ENCODE measurements around the gene ERGIC1.
"Not testable (repeated sequence)": the region's sequence is repeated elsewhere in the genome, so short reads cannot be mapped to it uniquely, and the experiment has no call there.

The ERGIC1 gene

DNA sequence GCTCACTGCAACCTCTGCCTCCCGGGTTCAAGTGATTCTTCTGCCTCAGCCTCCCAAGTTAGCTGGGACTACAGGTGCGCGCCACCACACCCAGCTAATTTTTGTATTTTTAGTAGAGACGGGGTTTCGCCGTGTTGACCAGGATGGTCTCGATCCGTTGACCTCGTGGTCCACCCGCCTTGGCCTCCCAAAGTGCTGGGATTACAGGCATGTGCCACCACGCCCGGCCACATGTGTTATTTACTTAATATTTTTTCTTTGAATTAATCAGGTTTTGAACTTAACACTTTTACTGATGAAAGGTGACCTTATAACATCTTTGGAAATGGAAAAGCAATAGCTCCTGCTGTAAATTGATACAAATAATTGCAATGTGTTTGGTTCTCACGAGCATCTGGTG is 13.5 kb downstream of the ERGIC1 start:
- not testable (repeated sequence) for DNase-seq (ENCODE audit: low spot score)

DNA sequence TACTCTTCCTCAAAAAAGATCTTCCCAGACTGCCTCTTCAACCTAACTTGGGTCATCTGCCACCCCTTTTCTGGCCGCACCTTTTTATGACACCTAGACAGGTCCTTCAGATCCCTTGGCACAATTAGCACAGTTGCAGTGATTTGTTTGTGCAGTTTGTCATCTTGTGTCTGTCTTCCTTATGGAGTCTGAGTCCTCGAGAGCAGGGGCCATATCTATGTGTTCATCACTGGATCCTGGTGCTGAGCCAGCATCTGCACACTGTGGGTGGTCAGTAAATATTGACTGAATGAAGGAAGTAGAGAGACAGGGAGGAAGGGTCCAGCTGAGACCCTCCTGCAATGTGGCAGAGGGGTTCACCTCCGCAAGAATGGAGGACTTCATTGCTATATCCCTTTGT is 14.4 kb downstream of the ERGIC1 start:
- DNase-seq (ENCODE audit: low spot score): no peak

DNA sequence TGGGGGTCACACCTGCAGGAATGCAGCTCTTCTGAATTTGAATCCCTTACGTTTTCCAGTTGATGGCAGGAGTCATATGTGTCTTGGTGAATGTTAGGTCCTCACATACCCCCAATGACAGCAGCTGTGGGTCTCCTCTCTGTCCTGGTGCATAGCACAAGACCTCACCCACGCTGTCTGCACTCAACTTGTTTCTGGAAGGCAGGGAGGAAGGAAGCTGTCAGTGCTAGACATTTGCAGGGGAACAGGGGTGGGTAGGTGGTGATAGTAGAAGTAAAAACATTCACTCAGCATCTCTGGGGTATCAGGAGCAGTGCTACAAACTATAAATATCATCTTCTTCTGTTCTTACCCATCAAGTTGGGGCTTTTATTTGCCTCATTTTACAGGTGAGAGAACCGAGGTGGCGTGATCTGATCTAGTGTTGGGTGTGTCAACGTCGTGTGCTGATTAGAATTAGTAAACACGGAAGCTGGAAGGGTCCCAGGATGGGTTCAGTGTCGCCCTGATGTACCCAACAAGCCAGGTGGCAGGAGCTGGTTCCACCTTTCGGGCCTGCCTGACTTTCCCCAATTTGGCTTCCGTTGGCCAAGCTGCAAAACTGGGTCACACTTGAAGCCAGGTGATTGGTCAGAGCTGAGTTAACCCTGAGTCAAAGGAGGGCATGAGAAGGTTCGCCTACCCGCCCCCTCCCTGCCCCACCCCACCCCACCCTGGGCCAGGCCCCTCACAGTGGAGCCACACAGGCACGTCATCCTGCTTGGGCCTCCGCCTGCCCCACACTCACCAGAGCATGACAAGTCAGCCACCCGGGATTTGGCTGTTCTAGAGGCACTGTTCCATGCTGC is 15.8 kb downstream of the ERGIC1 start:
- no peak for DNase-seq (ENCODE audit: low spot score)

DNA sequence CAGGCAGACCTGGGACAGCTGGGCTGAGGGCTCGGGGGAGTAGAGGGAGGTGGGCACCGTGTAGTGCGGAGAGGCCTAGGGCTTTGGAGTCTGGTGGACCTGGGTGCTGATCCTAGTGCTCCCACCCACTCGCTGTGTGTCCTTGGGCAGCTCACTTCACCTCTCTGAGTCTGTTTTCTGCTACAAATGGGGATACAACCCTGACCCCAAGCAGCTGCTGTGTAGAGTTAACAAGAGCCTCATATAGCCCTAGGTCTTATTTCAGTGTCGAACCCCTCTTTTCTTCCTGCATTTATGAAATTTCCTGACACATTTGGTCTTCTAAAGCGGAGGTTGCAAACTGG is 16.4 kb downstream of the ERGIC1 start:
- DNase-seq (ENCODE audit: low spot score): no peak

DNA sequence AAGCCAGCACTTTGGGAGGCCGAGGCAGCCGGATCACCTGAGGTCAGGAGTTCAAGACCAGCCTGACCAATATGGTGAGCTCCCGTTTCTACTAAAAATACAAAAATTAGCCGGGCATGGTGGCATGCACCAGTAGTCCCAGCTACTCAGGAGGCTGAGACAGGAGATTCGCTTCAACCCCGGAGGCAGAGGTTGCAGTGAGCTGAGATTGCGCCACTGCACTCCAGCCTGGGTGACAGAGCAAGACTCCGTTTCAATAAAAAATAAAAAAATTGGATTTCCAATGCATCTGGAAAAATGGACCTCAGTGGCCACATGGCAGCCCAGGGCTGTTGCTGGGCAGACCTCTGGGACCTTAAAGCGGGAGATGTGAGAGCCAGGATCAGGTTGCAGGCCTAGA is 17.2 kb downstream of the ERGIC1 start:
- DNase-seq (ENCODE audit: low spot score): not testable (repeated sequence)

DNA sequence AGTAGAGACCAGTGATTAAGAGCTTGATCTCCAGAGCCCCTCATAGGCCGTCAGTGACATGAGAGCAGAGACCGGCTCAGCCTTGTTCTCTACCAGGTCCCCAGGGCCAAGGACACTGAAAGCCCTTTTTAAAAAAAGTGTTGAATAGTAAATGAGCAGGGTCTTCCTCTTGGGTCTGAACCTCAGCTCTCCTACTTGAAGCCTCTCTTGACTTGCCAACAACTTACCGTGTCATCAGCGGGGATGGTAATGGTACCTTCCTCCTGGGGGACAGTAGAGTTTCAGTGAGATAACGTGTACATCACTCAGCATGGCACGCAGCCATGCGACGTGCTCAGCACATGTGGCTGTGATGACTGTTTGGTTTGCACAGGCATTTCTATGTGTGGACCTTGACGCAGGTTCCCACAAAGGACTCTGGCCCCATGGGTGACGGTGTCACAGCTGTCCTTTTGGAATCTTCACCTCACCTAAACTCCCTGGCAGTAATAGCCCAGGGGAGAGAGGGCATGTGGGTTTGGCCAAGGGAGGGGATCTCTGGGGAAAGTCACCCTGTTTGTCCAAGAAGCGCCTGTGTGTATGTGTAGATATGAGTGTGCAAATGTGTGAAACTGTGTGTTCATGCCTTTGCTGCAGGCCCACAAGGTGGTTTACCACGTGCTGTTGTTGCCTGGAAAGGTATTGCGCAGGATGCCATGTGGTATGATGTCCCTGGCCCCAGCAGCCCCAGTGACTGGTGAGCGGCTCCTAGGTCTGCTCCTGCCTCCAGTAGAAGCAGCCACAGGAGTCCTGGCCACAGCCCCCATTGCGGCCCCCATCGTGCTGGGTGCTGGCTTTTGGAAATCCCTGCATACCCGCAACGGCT is 18.7 kb downstream of the ERGIC1 start:
- DNase-seq (ENCODE audit: low spot score): no peak

DNA sequence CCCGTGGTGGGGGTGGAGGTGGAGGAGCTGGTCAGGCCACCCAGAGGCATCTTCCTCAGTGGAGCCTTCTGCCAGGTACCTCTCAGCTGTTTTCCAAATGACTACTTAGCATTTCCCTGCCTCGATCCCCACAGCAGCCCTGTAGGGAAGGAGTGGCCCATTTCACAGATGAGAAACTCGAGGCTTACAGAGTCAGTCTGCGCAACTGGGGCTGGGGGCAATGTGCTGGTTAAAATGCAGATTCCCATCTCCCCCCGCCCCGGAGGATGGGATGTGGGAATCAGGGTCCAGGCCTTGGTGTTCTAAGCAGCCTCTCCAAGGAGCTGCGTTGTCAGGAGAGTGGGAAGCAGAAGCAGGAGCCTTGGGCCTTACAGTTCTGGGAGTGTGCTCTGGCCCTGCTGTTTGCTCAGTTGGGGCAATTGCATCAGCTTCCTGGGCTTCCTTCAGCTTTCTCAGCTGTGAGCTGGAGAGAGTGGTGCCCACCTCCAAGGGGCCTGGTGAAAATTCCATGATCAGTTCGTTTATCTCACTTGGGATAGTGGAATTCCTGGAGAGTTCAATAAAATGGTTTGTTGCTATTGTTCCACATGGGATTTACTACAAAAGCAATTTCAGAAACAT is 19.4 kb downstream of the ERGIC1 start:
- DNase-seq (ENCODE audit: low spot score): no peak

DNA sequence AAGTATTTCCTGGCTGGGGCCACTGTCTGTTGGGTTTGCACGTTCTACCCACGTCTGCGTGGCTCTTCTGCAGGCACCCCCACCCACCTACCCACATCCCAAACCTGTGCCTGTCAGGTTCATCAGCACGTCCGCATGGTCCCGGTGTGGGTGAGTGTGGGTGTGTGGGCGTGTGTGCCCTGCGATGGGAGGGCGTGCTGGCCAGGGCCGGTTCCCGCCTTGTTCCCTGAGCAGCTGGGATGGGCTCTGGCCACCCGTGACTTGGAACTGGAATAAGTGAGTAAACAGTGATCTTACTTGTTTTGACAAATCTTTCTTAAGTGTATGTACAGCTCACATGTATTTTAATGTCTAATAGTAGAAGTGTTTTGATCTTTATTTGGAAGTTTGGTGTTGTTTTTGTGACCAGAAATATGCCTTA is 20.4 kb downstream of the ERGIC1 start:
- DNase-seq (ENCODE audit: low spot score): no peak

DNA sequence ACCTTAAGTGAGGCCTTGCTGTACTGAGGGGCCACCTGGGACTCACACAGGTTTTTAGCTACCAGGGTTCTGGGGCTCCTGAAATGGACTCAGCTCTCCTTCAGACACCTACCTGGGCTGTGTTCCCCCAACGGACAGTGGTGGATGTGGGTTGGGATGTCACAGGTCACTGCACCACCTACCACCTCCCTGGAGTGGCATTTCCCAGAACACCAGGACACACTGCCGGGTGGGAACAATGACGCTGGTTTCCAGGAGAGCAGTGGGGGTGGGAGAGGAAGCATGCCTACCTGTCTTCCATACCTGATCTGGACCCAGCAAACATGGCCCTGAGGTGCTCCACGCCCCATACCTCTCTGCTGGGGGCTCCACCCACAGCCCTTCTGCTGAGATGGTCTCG is 20.9 kb downstream of the ERGIC1 start:
- no peak for DNase-seq (ENCODE audit: low spot score)

DNA sequence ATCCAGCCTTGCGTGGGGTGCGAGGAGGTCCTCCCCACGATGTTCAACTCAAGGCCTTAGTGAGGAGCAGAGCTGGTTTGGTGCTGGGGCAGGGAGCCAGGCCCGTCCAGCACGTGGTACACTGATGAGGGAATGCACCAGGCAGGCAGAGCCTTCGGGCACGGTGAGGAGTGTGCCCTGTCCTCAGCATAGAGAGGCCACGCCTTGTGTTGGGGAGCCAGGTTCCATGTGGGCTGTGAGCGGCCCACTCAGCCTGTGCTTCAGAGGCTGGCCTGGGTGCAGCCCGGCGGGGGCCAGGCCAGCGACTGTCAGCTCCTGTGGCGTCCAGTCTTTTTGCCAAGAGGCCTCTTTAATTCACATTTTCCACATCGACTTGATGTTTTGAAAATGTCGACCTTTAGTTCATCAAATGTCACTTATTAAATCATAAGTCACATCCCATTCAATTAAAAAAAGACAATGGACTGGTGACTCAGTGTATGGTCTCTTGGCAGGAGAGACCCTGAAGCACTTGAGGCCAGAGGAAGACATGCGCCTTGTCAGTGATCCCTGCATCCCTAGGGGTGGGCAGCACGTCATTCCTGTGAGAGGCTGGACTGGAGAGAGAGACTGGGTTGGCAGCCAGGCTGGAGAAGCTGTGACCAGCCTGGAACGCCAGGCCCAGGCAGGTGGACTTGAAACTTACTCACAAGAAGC is 21.7 kb downstream of the ERGIC1 start:
- DNase-seq (ENCODE audit: low spot score): no peak

DNA sequence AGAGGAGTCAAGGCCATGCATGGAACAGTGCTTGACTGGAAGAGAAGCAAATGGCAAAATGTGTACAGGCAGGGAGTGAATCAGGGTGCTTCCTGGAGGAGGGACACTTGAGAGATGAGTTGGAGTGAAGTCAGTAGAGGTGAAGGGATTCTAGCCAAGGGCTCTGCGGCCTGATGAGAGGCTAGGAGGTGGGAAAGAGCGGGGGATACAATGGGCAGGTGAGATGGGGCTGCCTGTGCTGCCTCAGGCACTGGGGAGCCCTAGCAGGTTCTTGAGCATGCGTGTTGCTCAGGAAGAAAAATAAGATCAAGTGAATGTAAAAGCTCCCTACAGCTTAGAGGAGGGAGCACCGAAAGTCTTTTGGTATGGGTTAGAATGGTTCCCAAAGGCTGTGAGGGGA is 22.3 kb downstream of the ERGIC1 start:
- no peak for DNase-seq (ENCODE audit: low spot score)

DNA sequence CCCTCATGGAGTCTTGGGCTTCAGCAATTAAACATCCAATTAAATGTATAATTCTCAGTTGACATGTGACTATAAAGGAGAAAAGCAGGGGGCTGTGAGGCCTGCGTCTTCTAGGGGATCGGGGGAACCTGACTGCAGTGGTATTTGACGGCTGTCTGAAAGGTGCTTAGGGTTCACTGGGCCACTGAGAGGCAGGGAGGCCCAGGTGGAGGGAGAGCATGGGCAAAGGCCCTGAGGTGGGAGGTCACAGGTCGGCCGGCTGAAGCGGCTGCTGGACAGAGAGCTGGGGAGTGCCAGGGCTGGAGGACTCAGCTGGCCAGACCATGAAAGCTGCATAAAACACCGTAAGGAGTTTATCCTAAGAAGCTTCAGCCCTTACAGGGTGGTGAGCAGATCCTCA is 23.9 kb downstream of the ERGIC1 start:
- no peak for DNase-seq (ENCODE audit: low spot score)

DNA sequence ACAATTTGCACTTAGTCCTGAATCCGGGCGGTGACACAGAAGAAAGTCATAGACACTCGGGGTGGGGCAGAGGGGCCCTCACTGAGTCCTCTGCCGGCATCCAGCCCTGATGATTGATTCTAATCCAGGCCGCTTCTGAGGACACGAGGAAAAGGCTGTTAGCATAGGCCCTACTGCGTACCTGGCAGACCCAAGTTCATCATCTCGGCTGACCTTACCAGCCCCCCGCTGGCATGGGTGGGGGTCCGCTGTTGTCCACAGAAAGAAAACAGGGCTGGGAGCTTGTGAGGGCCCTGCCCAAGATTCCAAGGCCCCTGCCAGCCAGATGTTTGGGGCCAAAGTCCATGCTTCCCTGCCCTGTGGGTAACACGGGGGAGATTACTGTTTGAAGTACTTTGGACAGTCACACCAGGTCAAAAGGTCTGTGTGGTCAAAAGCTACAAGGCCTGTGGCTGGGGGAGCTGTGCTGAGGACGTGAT is 24.5 kb downstream of the ERGIC1 start:
- DNase-seq (ENCODE audit: low spot score): peak; percentile 59

DNA sequence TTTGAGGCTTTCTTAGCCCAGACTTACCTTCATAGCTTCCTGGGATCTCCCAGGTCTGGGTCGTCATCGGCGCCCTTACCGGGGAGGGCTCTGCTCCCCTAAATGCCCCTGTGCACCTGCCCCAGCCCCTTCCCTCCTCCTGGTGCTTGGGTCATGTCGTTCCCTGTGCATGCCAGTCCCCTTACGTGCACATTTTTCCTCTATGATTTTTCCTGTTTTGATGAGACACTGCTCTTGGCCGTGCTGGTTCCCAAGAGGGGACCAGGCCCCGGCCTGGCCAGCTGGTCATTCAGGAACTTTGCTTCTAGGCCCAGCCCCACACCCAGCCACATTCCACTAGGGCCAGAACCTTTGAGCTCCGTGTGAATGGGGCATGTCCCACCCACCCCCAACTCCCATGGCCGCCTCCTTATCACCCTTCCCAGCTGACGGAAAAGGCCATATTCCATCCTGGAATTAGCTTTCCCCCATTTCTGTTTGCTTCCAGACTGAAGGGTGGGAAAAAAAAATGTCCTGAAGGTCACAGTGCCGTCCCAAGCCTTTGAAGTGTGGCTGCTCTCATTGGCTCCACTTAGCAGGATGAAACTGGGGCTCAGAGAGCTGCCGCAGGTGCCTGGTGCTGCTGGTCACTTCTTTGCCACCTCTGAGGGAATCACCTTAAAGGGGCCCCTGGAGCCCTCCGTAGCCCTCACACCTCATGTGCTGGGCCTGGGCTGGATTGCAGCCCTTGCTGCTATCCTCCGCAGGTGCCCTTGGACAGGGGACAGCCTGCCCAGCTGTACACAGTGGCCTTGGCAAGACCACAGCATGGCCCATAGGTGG is 25.1 kb downstream of the ERGIC1 start:
- DNase-seq (ENCODE audit: low spot score): peak; percentile 82

DNA sequence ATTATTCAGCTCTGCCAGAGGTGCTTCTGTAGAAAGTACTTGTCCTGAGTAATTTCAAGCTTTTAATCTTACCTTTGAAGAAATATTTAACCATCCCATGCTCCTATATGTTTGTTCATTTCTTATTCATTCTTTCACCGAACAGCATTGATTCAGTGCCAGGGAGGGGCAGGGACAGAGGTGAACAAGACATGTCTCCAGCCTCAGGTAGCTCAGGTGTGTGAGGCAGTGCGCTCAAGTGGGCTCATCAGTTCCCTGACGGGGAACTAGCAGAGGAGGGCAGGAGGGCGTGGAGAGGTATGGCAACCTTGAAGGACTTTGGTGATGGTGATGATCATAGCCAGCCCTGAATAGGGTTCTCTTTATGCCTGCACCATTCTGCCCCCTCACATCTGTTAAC is 25.9 kb downstream of the ERGIC1 start:
- no peak for DNase-seq (ENCODE audit: low spot score)

DNA sequence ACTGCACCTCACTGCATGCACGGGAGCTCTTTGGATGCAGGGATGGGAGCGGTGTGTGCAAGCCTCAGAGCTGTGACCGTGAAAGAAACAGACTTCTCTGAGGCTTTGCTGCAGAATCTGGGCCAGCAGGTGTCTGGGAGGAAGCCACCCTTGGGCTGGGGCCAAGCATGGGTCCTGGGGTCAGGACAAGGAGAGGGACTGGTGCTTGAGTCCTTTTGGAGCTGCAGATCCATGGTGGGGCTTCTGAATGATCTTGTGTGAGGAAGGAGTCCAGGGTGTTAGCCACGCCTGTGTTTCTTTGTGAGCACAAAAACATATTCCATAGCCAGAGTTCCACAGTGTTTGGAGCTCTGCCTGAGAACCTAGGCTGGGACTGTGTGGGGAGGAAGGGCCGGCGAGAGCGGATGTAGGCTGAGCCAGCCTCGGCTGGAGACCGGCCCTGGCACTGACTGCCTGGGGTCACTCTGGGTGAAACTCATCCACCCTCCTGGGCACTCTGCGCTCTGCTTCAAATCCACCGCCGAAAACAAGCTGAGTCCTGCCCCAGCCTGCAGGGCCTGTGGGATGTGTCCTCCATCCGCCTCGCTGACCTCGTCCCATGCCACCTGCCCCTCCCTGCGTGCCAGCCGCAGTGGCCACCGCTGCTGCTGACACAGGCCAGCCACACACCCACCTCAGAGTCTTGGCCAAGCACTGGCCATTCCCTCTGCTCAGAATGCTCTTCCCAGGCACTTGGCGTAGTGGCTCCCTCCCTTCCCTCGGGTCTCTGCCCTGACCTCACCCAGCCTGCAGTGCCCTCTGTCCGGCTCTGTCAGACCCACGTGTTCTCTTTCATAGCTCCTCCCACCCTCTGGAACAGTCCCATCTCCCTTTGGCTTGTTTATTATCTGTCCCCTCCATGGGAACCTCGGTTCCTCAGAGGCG is 26.7 kb downstream of the ERGIC1 start:
- DNase-seq (ENCODE audit: low spot score): peak; percentile 68

DNA sequence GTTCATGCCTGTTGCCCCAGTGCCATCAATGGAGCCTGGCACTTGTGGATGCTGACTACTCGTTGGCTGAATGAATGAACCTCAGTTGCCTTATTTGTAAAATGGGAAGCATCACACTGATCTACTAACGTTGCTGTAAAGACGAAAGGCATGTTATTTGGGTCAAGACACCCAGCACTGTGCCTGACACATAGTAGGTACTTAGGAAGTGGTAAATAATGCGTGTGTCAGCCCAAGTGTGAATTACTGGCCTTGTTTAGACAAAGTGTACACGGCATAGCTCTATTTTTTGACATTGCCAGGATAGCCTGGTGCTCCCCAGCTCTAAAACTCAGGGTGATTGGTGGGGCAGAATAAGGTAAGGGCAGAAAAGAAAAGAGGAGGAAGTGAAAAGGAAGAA is 27.4 kb downstream of the ERGIC1 start:
- no peak for DNase-seq (ENCODE audit: low spot score)

DNA sequence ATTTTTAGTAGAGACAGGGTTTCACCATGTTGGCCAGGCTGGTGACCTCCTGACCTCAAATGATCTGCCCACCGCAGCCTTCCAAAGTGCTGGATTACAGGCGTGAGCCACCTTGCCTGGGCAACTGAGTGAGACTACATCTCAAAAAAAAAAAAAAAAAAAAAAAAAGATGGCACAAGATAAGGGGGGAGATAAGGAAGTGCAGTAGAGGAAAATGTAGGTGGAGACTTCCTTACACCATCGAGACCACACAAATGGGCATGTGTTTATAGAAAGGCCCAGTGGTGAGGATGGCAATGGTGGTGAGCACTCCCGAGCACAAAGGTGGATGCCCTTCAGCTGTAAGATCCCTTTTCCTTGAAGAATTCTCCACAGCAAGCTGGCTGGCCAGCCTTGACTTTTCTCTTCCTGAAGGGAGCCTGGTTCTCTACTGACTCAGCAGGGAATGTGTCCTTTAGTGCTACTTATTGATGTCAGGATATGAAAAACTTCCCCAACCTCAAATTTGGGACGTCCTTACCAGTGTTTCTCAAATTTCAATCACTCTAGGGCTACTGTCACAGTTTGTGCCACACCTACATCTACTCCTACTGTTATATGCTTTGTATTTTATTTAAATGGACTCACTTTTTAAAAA is 28.2 kb downstream of the ERGIC1 start:
- no peak for DNase-seq (ENCODE audit: low spot score)

DNA sequence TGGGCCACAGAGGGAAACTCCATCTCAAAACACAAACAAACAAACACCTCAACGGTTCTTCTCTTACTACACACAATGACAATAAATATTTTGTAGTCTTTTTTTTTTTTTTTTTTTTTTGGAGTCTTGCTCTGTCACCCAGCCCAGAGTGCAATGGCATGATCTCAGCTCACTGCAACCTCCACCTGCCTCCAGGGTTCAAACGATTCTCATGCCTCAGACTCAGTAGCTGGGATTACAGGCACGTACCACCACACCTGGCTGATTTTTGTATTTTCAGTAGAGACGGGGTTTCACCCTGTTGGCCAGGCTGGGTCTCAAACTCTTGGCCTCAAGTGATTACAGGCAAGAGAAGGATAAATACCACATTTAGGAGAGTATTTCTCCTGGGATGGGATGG is 30.1 kb downstream of the ERGIC1 start:
- not testable (repeated sequence) for DNase-seq (ENCODE audit: low spot score)

DNA sequence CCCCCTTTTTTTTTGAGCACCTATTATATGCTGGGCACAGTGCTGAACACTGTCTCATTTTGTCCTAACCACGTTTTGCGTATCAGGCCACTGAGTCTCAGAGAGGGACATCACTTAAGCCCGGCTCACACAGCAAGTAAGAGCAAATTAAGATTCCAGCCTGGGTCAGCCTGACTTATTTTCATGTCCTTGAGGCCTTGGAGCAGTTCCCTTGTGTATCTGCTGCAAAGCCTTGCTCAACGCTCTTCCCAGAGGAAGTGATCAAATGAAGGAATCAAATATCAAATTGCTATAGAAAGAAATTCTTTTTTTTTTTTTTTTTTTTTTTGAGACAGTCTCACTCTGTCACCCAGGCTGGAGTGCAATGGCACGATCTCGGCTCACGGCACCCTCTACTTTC is 30.7 kb downstream of the ERGIC1 start:
- no peak for DNase-seq (ENCODE audit: low spot score)

All from AG08396 (cell line).